Activated CD4-positive, CD25-positive, alpha-beta regulatory T cell (primary cell): ENCODE data around the gene FAM174B.
"Not testable (repeated sequence)": the region's sequence is repeated elsewhere in the genome, so short reads cannot be mapped to it uniquely, and the experiment has no call there.

Source experiments
- DNase-seq, 4 experiments: peaks; one replicate each; lab custom pipeline; 2025; lab: John Stamatoyannopoulos, UW

Gene FAM174B

GRCh38 chr15:92617549-92618520 is 37.7 kb downstream of the FAM174B start:
- DNase-seq = no peak

GRCh38 chr15:92616621-92617548 is 38.7 kb downstream of the FAM174B start:
- no peak for DNase-seq

- no peak for DNase-seq
These were observed 40.5 kb downstream of the FAM174B start for GRCh38 chr15:92614791-92615785.

GRCh38 chr15:92614301-92614700 is 41.3 kb downstream of the FAM174B start:
- no peak for DNase-seq

GRCh38 chr15:92613841-92614240 is 41.7 kb downstream of the FAM174B start:
- DNase-seq = no peak

- DNase-seq = no peak
These were observed 42.7 kb downstream of the FAM174B start for GRCh38 chr15:92612891-92613290.

GRCh38 chr15:92611995-92612745 is 43.4 kb downstream of the FAM174B start:
- no peak for DNase-seq

GRCh38 chr15:92611150-92611549 is 44.4 kb downstream of the FAM174B start:
- no peak for DNase-seq

GRCh38 chr15:92610101-92610520 is 45.5 kb downstream of the FAM174B start:
- DNase-seq = no peak

GRCh38 chr15:92608866-92609700 is 46.5 kb downstream of the FAM174B start:
- no peak for DNase-seq

GRCh38 chr15:92606836-92607150 is 48.8 kb downstream of the FAM174B start:
- DNase-seq = not testable (repeated sequence)

- no peak for DNase-seq
These were observed 49.3 kb downstream of the FAM174B start for GRCh38 chr15:92606126-92606835.

- no peak for DNase-seq
These were observed 50.2 kb downstream of the FAM174B start for GRCh38 chr15:92605225-92605944.

GRCh38 chr15:92603743-92604470 is 51.7 kb downstream of the FAM174B start:
- no peak for DNase-seq

- DNase-seq = no peak
These were observed 52.3 kb downstream of the FAM174B start for GRCh38 chr15:92603278-92603677.

- no peak for DNase-seq
These were observed 53.3 kb downstream of the FAM174B start for GRCh38 chr15:92602267-92602593.

GRCh38 chr15:92601592-92602266 is 53.8 kb downstream of the FAM174B start:
- no peak for DNase-seq
